Astrocyte of the cerebellum (primary cell): ENCODE measurements around the gene POLD1.

ENCODE experiments used
- DNase-seq: peaks from one replicate; pipeline ENCODE4 v3.0.0-alpha.2; 2011; ENCODE audit warnings: low read depth
- H3K4me3 ChIP-seq: 2 replicates; pipeline ENCODE4 v1.5.1; 2011; ENCODE audit warnings: mild to moderate bottlenecking, low read depth, low read length, moderate library complexity
- CTCF ChIP-seq: IDR thresholded peaks from 2 replicates; pipeline ENCODE4 v1.5.1; 2012; ENCODE audit warnings: low read length, low read depth, moderate library complexity, mild to moderate bottlenecking; ENCODE audit errors: missing control alignments
- in situ Hi-C: cut with HindIII; loops from 2 replicates; pipeline ENCODE4 v1.10.0; 2017; ENCODE audit warnings: low sequenced_read_pairs

The POLD1 gene

GRCh38 chr19:50425581-50425980, 41.4 kb downstream of the POLD1 start:
- in situ Hi-C loops, result no loop called here
- no peak for DNase-seq
- no peak for TF ChIP-seq CTCF
- no peak overlapping the region for H3K4me3 ChIP-seq

- in situ Hi-C loops, result no loop called here
- peak overlapping the region; percentile 27 for H3K4me3 ChIP-seq
- no peak for TF ChIP-seq CTCF
- no peak for DNase-seq
Observed at GRCh38 chr19:50427318-50427925, 43.3 kb downstream of the POLD1 start.

- H3K4me3 ChIP-seq, result peak overlapping the region; percentile 27
- DNase-seq, result peak; percentile 42
- no peak for TF ChIP-seq CTCF
- in situ Hi-C loops, result no loop called here
Observed at GRCh38 chr19:50427997-50428425, 43.9 kb downstream of the POLD1 start.

- no peak for DNase-seq
- in situ Hi-C loops, result no loop called here
Observed at GRCh38 chr19:50428772-50429463, 44.8 kb downstream of the POLD1 start.

GRCh38 chr19:50430888-50431342, 46.8 kb downstream of the POLD1 start:
- in situ Hi-C loops, result no loop called here
- peak overlapping the region; percentile 51 for H3K4me3 ChIP-seq
- TF ChIP-seq CTCF, result no peak
- no peak for DNase-seq

More at GRCh38 chr19:50428772-50429463, 44.8 kb downstream of the POLD1 start:
- H3K4me3 ChIP-seq, result no peak overlapping the region
- TF ChIP-seq CTCF, result no peak

GRCh38 chr19:50431343-50432220, 47.4 kb downstream of the POLD1 start:
- H3K4me3 ChIP-seq, result peak overlapping the region; percentile 51
- DNase-seq, result peak; percentile 41
- in situ Hi-C loops, result no loop called here
- no peak for TF ChIP-seq CTCF
